GM18502 (cell line): ENCODE measurements around the gene PPM1L.

Experiments
- ATAC-seq: cut with Tn5 transposase; IDR thresholded peaks from one replicate; pipeline ENCODE4 v1.9.1; 2021; ENCODE audit warnings: mild to moderate bottlenecking; ENCODE audit not compliant: unreplicated experiment, poor library complexity

Gene PPM1L

DNA sequence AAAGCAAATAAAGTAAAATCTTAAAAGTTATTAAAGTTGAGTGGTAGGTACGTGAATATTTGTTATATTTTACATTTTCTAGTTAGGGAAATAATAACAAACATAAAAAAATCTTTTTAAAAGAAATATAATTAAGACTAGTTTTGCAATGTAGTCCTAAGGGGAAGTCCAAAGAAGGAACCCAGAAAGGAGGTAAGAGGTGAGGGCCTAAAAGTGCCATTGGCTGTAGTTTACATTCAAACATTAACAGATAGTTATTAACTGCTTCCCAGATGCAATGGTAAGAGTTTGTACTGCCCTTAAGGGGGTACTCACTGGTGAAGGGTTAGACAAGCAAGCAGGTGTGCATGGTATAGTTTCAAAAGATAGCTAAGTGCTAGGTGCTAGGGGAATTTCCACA, 269.9 kb downstream of the PPM1L start:
- ATAC-seq: no peak

DNA sequence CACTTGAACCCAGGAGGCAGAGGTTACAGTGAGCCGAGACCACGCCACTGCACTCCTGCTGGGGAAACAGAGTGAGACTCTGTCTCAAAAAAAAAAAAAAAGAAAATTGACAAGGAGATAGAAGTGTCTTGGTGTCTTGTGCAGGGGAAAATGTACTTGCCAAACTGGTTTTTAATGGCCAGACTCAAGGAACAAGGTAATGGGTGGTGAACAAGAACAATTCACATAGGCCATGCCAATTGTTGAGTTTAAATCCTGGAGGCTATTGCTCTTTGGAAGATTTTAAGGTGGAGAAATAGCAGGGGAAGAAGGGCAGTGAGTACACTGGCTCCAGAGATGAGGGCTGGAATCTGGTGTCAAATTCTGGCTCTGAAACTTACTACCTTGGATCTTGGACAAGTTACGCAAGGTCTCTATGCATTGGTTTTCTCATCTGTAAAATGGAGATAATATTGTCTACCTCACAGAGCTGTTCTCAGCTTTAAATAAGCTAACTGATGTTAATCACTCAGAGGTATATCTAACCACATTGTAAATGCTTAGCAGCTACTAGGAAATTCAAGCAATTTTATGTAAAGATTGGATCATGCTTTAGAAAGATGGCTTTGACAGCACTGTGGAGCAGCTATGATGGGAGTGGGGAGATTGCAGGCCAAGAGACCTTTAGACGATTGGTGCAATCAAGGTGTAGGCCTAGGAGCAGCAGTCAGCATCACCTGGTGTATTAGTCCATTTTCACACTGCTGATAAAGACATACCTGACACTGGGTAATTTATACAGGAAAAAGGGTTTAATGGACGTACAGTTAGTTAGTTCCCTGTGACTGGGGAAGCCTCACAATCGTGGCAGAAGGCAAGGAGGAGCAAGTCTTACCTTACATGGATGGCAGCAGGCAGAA, 270.8 kb downstream of the PPM1L start:
- no peak for ATAC-seq

DNA sequence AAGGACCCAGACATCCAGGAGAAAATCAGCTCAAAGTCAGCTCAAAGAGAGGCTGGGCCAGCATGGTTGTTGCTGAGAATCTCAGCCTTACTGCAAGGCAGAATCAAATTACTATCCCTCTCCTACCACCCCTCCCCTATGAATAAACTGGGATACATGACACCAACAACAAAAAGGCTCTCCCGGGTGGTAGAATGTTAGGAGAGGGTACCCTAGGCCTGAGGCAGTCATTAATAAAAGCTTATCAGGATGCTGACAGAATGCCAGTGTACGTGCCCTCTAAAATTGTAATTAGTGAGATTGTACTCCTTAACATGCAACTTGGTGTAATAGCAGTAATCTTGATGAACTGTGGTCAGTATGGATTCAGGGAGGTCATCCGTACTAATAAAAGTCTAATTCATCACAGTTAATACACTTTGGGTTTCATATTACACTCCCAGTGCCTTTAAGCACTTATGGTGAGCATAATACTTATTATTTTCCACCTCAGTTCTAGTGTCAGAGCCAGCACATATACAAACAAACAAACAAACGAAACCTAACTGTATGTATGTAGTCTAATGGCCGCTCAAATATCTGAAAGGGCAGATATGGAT, 272.6 kb downstream of the PPM1L start:
- no peak for ATAC-seq

DNA sequence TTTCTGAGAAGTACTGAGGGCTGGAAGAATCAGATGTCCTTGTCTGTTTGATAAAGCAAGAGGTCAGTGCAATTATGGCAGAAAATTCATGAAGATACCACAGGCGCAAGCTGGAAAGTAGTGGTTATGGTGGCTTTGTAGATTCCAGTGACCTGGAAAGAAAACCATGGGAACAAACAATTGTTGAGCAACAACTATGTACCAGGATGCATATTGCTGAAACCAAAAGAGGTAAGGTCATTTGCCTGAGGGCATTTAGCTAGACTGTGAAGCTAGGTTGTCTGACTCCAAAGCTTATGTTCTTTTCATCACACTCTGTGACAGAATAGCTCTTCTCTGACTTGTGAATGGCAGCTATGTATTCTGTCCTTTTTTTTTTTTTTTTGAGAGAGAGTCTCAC, 275.1 kb downstream of the PPM1L start:
- no peak for ATAC-seq

DNA sequence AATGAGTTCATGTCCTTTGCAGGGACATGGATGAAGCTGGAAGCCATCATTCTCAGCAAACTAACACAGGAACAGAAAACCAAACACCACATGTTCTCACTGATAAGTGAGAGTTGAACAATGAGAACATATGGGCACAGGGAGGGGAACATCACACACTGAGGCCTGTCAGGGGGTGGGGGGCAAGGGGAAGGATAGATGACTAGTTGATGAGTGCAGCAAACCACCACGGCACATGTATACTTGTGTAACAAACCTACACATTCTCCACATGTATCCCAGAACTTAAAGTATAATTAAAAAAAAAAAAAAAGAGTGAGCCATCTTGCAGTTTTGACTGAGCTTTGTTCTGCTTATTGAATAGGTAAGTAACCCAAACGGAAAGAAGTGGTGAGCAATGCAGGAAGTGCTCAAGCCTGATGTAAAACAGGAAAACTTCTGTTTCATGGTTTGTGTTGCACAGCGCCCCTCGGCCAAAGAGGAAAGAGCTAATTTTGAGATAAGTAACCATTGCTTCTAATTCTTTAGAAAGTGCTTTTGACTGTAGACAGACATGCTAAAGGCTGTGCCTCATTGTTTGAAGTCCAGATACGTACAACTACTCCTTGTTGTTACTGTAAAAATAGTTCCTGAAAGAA, 279.0 kb downstream of the PPM1L start:
- ATAC-seq: peak; percentile 95

DNA sequence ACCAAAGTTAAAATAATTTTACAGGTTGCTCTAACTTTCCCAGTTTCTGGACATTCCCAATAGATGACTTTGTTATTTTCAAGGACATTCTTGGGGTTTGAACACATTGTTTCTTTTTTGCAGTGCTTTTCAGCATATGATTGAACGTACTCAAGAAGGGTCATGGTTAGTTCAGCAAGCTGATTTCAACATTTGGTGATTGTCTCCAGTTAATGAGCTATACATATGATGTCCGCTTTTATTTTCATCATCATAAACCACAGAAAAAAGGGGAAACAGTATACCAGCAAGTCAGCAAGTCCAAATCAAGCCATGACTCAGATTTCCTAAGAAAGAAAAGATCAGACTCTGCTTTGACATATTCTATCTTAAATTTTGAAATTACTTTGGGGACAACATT, 279.7 kb downstream of the PPM1L start:
- ATAC-seq: no peak

DNA sequence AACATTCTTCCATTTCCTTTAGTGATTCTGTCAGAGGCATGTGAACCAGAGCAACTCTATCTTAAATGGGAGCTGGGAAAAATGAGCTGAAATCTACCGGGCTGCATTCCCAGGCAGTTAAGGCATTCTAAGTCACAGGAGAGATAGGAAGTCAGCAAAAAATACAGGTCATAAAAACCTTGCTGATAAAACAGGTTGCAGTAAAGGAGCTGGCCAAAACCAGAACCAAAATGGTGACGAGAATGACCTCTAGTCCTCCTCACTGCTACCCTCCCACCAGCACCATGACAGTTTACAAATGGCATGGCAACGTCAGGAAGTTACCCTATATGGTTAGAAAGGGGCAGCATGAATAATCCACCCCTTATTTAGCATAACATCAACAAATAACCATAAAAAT, 282.7 kb downstream of the PPM1L start:
- no peak for ATAC-seq

DNA sequence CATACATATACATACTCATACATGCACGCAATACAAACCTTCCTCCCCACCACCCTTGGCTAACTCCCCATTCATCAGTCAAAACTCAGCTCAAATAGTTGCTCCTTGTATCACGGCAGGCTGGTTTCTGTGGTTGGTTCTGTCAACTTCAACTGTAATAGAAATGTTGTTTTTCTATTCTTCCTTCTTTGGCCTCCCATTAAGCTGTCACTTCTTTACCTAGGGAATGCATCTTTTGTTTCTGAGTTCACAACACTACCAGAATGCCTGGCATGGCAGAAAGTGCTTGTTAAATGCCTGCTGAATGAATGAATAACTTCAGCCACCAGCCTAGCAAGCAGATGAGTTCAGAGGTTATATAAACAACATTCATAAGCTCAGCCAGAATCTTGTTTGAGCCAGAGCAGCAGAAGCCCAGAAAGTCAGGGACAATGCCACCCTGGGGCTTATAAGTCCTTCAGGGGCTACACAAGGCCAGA, 286.0 kb downstream of the PPM1L start:
- ATAC-seq: peak; percentile 62

DNA sequence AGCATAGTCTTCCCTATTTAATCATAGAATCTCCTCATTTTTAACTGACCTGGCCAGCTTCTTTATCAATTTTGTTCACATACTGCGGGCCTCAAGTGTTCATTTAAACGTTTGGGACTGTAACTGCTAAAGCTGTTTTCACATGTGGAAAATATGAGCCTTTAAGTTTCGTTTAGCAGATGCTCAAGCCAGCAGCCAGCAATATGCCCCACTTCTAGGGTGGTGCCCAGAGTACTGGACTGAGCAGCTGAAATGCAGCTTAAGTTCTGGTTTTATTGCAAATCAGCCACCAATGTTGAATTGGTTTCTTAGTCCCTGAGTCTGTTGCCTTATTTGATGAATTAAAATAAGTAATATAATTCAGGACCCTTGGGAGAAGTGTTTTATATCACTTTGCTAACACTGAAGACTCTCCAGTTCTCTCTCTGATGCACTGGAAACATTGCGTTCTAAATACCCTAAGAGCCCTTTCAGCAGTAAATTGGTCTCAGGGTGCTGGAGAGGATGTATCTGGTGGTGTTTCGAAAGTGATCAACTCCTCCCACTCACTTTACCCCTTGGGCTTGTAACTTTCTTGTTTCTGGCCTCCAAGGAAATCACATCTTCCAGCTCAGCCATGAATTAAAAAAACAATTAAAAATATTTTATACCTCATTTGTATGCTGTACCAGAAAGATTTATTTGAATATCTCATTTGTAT, 287.5 kb downstream of the PPM1L start:
- ATAC-seq: peak; percentile 93

DNA sequence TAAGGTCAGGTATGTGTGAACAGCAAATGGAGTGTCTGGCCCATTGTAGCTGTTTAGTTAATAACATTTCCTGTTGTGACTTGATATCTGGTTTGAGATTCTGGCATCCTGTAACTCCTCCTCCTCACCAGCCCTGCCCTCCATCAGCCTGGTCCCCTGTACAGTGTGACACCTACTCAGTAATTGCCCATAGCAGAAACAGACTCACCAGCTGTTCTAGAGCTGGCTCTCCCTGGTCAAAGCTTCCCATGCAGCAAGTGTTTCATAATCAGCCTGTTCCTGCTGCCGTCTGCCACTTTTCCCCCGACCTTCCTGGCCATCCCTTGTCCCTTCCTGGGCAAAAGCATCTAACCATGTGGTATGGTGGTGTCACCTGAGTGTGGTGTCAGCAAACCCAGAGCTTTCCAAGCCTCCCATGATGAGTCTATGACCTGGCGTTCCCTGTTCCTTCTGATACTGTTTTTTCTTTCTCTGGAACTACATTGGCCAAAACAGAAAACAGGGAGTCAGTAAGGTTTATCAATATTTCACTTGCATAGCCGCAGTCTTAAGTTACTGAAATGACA, 293.7 kb downstream of the PPM1L start:
- ATAC-seq: peak; percentile 49

DNA sequence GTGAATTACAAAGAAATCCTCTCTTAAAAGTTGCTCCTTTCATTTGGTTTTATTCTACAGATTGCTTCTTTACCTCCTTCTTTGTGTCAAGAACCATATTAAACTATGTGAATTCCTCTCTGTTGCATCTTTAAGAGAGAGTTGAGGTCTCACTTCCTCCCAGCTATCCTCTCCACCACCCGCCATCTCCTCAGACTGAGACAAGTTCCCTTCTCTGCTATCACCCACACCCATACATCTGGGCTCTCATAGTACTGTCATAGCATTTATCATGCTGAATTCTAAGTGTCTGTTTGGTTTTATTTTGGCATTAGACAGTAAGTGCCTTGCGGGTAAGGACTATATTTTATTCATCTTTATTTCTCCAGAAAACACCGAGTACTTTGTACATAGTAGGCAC, 294.9 kb downstream of the PPM1L start:
- peak; percentile 77 for ATAC-seq

DNA sequence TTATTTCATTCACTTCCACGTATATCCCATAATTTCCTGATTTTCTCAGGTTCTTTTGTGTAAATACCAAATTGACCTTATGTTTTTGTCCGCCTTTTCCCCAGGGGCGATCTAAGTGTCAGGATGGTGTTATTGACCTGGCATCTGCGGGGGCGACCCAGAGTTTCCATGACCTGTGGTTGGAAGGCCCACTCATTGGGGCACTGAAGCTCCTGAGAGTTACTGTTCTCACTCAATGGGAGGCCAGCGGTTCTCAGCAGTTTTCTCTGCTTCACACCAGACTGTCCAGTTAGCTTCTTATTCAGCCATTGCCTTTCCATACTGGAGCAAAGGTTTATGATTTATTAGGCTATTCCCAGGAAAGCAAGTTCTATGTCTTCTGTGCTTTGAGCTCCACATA, 295.8 kb downstream of the PPM1L start:
- no peak for ATAC-seq

DNA sequence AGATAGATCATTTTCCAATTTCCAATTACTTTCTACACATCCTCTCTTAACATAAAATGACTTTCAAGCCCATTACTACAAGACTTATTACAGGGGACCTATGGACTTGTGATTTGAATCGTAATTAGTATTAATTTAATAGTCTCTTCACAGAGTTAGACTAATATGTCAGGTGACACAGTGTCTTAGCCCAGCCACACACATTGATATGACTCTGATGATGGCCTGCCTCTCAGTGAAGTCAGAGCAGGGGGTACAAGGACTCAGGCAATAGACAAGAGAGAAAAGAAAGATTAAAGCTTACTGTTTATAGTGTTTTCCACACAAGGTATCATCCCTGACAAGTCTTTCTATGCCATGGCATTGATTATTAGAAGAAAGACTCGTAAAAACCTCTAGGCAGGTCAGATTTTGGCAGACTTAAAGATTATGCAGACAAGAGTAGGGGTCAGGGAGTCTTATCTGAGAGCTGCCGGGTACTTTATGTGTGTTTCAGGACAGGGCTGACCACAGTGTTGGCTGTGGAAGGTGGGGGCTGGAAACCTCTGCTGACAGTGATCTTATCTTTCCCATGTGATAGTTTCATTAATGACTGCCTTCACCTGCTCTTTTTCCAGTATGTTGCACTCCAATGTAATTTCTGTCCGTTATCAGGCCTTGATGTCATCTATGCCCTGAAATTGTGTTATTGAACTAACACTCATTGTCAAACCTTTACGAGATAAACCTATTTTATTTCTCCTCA, 299.0 kb downstream of the PPM1L start:
- ATAC-seq: no peak

DNA sequence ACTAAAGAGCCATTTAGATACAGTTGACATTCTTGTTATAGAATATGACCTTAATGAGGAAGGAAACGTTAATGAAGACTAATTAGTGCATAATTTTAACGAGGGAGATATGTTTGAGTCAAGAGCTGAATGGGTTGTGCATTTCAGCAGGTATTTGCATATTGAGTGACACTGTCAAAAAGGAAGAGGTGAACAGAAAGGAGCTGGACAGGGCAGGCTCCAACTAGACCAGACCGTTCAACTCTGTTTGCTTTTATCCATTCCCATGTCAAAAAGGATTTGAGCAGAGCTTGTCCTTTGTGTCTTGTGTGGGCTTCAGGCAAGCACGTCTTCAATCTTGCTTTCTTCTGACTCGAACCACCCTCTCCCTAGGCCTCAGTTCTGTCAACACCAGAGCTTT, 308.4 kb downstream of the PPM1L start:
- ATAC-seq: no peak

DNA sequence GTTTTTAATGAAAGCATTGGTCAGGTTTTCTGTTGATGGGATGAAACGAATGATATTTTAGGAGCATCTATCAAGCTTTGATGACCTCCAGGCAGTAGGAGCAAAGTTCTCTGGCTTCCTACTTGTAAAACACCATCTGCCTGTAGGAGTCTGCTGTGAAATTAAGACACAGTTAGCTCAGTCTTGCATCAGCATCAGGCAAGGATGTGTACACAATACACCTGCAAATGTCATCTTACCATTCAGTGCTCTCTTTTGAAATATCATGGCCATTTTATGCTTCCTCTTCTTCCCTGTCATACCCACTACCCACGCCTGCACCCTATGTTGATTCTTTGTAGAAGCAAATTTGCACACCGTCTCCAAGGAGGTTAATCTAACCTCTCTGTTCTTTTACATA, 310.9 kb downstream of the PPM1L start:
- ATAC-seq: no peak

DNA sequence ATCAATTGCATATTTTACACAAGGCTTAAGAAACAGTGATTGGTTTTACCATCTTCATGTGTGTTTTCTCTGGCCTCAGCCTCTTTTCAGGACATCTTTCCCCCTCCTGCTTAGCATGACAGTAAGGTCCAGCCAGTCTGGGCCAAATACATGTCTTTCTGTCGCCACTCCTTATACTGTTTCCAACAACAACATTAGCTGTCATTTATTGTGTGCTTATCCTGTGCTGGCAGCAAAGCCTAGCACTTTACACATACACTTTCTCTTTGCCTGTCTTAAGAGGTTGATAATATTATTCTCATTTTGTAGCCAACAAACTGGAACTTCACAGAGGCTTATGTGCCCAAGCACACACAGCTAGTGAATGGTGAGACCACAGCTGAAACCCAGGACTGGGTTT, 311.3 kb downstream of the PPM1L start:
- ATAC-seq: no peak

DNA sequence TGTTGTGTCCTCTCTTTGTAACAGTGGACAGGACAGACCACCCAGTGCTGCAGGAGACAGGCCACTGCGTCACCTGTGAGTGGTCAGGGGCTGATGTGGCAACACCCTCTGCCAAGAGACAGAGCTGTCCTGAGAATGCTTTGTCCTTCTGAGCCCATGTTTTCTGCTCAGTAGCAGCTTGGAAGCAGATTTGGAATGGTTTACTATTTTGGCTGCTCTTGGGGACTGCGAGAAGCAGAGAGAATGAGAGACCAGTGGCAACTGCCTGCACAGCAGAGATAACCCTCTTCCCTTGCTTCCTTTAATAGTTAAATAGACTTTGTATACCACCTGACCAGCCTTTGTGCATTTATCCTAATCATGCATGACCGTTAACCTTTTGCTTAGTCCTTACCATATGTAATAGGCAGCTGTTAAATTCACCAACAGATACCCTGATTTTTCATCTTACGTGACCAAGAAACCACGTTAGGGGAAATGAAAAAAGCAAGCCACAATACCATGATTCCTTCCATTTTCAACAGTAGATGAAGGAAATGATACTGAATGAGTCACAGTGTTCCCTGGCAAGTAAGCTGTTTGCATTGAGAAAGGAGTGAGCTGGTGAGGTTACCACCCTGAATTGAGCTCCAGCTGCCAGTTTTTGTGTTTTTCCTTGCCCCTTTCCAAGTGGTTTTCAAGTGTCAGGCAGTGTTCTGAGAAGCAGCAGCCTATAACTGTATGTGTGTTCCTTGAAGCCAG, 313.6 kb downstream of the PPM1L start:
- peak; percentile 97 for ATAC-seq

DNA sequence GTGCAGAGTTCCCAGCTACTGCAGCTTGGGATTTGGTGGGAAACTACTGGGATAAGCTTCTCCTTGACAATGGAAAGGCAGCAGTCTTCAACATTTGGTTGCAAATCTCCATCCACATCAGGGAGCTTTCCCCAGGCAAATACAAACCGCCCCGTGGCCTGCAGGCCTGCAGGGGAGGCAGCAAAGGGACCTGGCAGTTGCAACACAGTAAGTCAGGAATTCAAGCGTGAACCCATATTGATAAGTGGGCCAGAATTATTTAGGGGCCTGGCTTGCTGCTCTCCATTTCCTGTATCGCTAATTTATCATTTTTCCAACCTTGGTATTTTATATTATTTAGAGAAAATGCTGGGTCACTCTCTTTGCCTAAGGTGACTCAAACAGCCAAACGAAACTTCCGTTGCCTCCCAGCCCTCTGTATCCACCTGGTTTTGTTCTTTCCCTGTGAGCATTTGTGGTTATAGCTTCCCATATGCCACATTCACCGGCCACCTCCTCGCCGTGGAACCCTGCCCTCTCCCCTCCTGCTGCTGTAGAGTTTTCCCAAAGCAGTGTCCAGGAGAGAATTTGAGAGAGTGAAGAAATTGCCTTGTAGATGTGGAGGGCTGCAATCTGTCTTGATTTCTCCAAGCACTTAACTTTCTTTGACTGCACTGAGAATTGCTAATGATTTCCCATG, 314.4 kb downstream of the PPM1L start:
- ATAC-seq: no peak
